Measurements from ENCODE around the gene ENDOU. TPM values are rescaled to one million over a fixed set of nuclear protein-coding genes. Genes with fewer than 3 reads are reported as not detected.

The ENDOU gene
- total RNA-seq, 1 experiment from 2014 or later, result not detected

- no peak for TF ChIP-seq TP53 (CRISPR knock-in tag; IDR thresholded peaks at IDR 0.05)
- TF ChIP-seq ZNF532 (CRISPR knock-in tag; IDR thresholded peaks at IDR 0.05; ENCODE audit: borderline replicate concordance), result no peak
- TF ChIP-seq, protein P1, sequence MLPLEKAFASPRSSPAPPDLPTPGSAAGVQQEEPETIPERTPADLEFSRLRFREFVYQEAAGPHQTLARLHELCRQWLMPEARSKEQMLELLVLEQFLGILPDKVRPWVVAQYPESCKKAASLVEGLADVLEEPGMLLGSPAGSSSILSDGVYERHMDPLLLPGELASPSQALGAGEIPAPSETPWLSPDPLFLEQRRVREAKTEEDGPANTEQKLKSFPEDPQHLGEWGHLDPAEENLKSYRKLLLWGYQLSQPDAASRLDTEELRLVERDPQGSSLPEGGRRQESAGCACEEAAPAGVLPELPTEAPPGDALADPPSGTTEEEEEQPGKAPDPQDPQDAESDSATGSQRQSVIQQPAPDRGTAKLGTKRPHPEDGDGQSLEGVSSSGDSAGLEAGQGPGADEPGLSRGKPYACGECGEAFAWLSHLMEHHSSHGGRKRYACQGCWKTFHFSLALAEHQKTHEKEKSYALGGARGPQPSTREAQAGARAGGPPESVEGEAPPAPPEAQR (CRISPR knock-in tag; IDR thresholded peaks at IDR 0.05), result no peak
- no peak for TF ChIP-seq CTCF (IDR thresholded peaks at IDR 0.05)
Measured at GRCh38 chr12:47747126-47747525, 21.8 kb upstream of the ENDOU start (continued).

GRCh38 chr12:47746523-47746922 lies 21.2 kb upstream of the ENDOU start:
- Mint-ChIP-seq H3K9me3 (no peaks in the 10 kb centered on the region), H3K27ac (no peak overlapping the region), H3K4me1 (peaks cover 36% of the 10 kb centered on the region), H3K4me3 (no peak overlapping the region), H3K27me3 (ENCODE audit: low read depth) (peaks cover 7% of the 10 kb centered on the region; the same call in 1 of the 2 replicates), H3K36me3 (no peaks in the 10 kb centered on the region)
- DNase-seq (ENCODE audit: low spot score) (no peak), ATAC-seq (no peak)
- ChIA-PET POLR2A (no interaction called here), CTCF (interaction anchor here (0.6 to 2.3 kb wide), 4 partner anchors 12 to 33 kb away, joined by 3 to 12 read pairs (median 6); partner anchors contain the start of genes RAPGEF3 and SLC48A1)
- TF ChIP-seq ZNF138 (CRISPR knock-in tag; conservative IDR thresholded peaks at IDR 0.05) (no peak), E2F5 (CRISPR knock-in tag; IDR thresholded peaks at IDR 0.05) (no peak), USF1 (CRISPR knock-in tag; IDR thresholded peaks at IDR 0.05) (no peak), KAT7 (CRISPR knock-in tag; IDR thresholded peaks at IDR 0.05; ENCODE audit: borderline replicate concordance) (no peak), NR3C1 (CRISPR knock-in tag; conservative IDR thresholded peaks at IDR 0.05; ENCODE audit: low read depth) (no peak), NR2C2 (CRISPR knock-in tag; IDR thresholded peaks at IDR 0.05) (no peak), TEAD1 (CRISPR knock-in tag; IDR thresholded peaks at IDR 0.05) (no peak), JUN (CRISPR knock-in tag; IDR thresholded peaks at IDR 0.05) (no peak), RORB (CRISPR knock-in tag; IDR thresholded peaks at IDR 0.05) (no peak)
- TF ChIP-seq, protein P2, sequence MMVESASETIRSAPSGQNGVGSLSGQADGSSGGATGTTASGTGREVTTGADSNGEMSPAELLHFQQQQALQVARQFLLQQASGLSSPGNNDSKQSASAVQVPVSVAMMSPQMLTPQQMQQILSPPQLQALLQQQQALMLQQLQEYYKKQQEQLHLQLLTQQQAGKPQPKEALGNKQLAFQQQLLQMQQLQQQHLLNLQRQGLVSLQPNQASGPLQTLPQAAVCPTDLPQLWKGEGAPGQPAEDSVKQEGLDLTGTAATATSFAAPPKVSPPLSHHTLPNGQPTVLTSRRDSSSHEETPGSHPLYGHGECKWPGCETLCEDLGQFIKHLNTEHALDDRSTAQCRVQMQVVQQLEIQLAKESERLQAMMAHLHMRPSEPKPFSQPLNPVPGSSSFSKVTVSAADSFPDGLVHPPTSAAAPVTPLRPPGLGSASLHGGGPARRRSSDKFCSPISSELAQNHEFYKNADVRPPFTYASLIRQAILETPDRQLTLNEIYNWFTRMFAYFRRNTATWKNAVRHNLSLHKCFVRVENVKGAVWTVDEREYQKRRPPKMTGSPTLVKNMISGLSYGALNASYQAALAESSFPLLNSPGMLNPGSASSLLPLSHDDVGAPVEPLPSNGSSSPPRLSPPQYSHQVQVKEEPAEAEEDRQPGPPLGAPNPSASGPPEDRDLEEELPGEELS (CRISPR knock-in tag; IDR thresholded peaks at IDR 0.05), result no peak
